ENCODE results near the gene ATP13A1.

GRCh38 chr19:19650331-19650730 is 13.1 kb downstream of the ATP13A1 start:
- TF ChIP-seq CTCF (IDR thresholded peaks at IDR 0.05) = no peak
- TF ChIP-seq POLR2A (IDR thresholded peaks at IDR 0.05; ENCODE audit: low read depth) = no peak
- no peak for TF ChIP-seq EP300 (IDR thresholded peaks at IDR 0.05)

Measured in esophagus muscularis mucosa (tissue), 4 donors.